Activated CD4-positive, alpha-beta T cell treated with anti-CD3 and anti-CD28 coated beads for 4 hours (primary cell): Measurements from ENCODE around the gene SDK1.
A peak's percentile ranks its signal among the peaks of the same experiment; 100 is the strongest.

Experiments
- DNase-seq, 2 donors: peaks; one replicate each; pipeline ENCODE4 v3.0.0-alpha.2; 2020

Gene SDK1

DNA sequence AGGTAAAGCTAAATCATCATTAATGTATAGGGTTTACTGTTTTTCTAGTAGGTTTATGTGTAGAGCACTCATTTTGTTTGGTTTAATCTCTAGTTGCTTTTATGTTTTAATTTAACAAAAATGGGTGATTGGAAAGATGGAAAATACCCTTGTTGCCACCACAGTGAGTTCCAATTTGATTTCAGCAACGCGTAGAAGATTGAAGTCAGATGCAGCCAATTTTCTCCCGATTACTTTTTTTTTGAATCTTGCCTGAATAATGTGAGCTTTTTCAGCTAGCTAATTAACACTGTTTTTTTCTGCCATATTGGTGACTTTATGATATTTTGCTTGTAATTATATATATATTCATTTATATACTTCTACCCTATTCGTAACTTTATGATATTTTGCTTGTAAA lies 293.8 kb downstream of the SDK1 start:
- no peak for DNase-seq

DNA sequence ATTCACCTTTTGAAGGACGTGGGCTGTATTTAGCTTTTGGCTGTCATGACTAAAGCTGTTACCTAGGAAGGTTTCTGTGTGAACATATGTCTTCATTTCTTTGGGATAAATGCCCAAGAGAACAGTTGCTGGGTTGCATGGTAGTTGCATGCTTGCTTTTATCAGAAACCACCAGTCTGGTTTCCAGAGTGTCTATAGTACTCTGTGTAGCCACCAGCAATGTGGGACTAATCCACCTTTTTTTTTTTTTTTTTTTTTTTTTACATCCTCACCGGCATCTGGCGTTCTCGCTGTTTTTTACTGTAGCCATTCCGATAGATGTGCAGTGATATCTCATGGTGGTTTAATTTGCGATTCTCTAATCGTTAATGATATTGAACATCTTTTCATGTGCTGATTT lies 297.8 kb downstream of the SDK1 start:
- DNase-seq: no peak

DNA sequence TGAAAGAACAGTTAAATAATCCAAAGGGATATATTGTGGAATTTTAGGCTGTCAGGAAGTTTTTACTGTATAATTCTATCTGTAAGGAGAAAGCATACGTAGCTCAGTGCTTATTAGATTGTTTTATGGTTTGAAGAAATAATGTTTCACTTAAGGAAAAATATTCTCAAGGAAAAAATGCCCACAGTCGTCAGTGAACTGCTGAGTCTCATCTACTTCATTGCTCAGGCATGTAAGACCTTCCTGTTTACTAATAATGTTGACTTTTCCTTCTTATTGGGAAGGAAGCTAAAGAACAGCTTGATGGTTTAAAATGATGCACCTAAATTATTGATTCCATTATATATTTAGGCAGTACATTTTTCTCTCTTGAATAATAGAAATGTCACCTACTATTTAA lies 304.2 kb downstream of the SDK1 start:
- no peak for DNase-seq

DNA sequence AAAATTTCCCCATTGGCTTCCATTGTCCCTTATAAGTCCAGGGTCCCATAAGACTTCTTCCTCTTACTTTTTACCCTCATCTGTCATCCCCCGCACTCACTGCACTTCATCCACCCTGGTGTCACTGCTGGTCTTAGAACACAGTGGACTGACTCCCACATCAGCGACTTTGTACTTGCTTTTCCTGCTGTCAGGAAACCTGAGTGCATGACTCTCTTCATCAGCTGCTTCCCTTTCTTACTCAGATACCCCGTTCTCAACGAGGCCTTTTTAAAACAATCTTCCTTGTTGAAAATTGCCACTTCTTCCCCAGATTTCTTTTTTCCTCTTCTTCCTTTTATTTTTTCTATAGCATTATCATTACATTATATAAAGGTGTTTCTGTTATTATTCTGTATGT lies 305.4 kb downstream of the SDK1 start:
- DNase-seq: no peak

DNA sequence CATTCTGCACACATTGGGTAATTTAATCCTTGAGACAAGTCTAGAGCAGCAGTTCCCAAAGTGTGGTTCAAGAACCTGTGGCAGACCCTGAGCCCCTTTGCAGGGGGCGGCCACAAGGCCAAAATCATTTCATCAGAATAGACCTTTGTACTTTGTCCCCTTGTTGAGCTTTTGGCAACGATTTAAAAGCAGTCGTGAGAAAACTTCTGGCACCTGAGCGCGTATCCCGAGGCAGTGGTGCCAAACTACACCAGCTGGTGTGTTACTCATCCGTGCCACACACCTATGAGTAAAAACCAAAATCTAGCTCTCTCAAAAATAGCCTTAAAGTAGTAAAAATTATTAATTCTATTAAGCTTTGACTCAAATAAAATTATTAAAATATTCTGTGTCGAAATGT lies 306.8 kb downstream of the SDK1 start:
- no peak for DNase-seq

DNA sequence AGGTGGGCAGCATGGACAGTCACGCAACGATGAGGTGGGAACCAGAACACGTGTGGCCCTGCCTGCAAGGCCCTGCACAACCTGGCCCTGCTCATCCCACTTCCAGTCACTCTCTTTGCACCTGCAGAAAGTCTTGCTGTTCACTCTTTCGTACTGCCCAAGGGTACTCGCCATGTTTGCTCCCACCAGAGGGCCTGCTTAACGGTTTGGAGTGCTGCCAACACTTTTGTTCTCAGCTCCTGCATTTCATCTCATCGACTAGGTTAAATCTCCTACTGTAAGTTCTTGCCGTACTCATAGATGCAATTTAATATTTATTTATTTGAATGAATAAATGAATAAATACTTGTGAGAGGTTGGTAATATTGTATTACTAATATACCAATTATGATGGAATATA lies 315.3 kb downstream of the SDK1 start:
- no peak for DNase-seq

DNA sequence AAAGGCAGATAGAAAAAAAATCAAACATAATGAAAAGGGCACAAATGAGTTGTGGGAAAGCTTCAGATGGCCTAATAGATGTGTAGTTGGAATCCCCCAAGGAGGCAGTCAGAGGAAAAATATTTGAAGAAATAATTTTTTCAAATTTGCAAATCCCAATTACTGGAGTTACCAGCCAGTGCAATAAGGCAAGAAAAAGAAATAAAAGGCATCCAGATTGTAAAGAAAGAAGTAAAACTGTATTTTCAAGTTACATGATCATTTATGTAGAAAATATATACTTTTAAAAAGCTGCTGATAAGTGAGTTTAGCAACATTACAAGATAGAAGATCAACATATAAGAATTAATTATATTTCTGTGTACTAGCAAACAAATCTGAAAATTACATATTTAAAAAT lies 329.0 kb downstream of the SDK1 start:
- DNase-seq: no peak

DNA sequence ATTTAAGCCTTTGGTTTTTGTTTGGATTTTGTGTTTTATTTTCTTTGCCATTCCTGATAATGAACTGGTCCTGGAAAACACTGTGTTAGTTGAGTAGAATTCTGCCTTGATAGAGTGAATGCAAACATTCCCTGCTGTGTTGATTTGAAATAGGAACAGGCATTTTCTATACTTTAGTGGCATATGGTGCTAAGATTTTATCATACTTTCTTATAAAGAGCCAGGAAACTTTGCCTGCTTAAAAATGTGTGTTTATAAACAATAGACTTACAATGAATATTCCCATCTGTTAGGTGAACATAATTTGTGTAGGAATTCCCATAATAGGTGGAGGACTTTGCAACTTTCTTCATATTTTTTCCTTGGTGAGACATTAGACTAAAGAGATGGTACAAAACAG lies 333.3 kb downstream of the SDK1 start:
- no peak for DNase-seq

DNA sequence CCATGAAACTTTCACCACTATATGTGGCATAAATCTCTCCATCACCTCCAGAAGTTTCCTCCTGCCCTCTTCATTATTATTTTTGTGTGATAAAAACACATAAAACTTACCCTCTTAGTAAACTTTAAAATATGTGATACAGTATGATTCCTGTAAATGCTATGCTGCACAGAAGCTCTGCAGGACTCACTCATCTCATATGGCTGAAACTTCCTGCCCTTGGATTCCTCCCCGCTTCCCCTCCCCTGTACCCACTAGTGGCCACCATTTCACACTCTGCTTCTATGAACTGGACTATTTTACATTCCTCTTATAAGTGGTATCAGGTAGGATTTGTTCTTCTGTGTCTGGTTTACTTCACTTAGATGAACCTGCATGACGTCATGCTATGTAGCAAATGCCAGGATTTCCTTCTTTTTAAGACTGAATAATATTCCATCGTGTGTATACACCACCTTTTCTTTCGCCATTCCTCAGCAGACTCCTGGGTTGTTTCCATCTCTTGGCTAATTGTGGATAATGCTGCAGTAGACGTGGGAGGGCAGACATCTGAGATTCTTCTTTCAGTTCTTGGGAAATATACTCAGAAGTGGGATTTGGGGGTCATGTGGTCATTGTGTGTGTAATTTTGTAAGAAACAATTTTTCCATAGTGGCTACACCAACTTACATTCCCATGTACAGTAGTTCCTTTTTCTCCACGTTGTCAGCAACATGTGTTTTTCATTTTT lies 335.2 kb downstream of the SDK1 start:
- no peak for DNase-seq

DNA sequence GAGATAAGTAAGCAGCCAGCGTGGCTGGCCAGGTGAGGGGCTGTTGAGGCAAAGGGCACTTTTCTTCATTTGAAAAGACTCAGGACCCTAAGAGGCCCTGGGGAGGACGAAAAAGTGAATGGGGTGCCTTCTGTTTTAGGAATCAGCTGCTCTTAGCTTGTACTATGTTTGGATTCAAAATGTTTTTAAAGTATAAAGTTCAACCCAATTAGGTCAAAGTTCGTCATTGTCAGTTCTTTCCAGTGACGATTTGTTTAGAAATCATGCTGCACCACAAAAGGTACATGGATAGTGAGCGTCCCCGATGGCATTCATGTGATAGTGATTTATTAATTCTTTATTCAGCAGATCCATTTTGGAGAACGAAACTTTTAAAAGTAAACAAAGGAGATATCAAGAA lies 338.2 kb downstream of the SDK1 start:
- DNase-seq: no peak

DNA sequence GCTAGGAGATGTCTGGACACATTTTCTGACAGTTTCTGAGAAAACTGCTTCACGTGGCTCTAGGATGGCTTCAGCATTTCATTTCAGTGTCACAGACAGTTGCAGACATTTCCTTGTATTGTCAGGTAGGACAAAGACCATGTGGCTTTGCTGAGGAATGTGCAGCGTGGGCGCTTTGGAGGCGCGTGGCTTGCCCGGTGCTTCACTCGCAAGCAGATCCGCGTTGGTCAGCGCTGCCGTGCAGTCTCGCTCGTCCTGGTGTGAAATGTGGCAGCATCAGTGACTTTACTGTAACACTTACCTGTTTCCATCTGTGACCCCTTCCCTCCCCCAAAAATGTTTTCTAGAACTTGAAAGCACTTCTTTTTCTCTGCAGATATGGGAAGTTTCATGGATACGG lies 340.5 kb downstream of the SDK1 start:
- DNase-seq: no peak

DNA sequence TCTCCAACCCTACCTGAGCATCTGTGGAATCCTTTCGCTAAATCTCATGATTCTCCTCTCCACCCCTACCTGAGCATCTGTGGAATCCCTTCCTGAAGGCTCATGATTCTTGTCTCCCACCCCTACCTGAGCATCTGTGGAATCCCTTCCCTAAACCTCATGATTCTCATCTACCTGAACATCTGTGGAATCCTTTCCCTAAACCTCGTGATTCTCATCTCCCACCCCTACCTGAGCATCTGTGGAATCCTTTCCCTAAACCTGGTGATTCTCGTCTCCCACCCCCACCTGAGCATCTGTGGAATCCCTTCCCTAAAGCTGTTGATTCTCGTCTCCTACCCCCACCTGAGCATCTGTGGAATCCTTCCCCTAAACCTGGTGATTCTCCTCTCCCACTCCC lies 342.0 kb downstream of the SDK1 start:
- DNase-seq: no peak

DNA sequence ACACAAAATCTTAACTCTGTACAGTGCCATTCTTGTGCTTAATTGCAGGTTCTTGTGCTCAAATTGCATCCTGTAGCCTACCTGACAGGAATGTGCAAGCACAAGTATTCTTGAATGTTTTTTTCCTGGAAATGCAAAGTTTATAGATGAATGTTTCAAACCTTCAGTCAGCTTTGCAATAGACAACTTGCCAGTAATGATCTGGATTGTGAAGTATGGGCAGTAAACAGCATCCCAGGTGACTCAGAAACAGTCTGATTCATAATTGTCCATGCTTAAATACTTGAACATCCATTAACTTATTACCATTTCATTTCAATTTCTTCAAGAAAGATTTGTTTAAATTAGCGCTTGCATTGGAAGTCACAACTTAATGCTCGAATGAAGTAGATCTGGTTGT lies 347.2 kb downstream of the SDK1 start:
- DNase-seq: no peak

DNA sequence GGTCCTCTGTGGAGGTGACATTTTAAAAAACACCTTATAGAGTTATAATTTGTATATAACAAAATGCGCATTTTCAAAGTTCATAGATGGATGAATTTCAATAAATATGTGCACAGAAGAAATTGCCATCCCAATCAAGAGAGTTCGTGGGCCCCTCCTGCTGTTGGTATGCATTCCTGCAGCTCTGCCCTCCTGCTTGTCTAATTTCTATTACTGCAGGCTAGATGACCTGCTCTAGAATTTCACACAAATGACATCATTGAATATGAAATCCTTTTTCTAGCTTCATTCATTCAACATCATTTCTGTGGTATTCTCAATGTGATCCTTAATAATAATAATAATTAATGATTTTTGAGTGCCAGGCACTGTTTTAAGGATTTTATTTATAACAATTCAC lies 348.2 kb downstream of the SDK1 start:
- no peak for DNase-seq

DNA sequence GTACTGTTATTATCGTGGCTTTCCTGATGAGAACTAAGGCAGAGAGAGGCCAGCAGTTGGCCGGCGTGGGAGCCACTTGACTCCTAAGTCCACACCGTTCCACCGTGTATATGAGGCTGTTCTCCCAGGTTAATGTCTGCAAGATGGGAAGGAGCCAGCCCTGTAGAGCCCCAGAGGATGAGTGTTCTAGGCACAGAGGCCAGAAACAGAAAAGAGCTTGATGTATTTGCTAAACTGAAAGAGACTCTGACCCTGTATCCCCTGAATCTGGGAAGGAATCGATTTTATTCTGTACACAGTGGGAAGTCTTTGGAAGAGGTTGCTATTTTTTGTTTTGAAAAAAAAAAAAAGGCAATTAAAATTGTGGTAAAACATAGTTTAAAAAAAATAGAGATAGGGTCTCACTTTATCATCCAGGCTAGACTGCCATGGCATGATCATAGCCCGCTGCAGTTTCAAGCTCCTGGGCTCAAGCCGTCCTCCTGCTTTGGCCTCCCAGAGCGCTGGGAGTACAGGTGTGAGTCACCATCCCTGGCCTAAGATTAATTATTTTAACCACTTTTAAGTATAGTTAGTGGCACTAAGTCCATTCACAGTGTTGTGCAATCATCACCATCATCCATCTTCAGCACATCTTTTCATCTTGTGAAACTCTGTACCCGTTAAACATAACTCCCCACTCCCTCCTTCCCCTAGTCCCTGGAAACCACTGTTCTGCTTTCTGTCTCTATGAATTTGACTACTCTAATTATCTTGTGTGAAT lies 348.8 kb downstream of the SDK1 start:
- no peak for DNase-seq

DNA sequence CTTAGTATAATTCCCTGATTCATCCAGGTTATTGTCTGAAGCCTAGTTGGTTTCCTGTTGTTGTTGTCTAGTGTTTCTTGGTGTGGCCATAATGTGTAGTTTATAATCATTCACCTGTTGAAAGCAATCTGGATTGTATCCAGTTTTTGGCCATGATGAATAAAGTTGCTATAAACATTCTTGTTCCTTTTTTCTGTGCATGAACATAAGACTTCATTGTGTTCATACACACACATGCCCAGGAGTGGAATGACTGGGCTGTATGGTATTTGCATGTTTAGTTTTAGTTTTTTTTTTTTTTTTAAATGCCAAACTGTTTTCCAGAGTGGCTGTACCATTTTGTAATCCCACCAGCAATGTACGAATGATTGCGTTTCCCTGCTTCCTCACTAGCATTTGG lies 349.8 kb downstream of the SDK1 start:
- no peak for DNase-seq

DNA sequence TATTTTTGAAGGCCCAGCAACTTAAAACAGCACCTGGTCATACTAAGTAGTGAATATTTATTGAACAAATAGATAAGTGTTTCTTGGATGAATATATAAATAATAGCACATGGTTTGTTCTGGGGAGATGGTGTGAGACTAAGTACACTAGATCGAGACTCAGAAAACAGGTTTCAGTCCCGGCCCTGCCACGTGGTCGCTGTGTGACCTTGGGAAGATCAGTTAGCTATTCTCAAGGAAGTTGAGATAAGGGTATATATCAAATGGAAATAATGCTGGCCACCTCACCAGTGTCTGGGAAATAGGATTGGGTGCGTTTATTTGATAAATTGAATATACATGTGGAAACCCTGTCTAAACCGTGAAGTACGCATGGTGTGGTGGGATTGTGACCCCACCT lies 354.6 kb downstream of the SDK1 start:
- DNase-seq: no peak

DNA sequence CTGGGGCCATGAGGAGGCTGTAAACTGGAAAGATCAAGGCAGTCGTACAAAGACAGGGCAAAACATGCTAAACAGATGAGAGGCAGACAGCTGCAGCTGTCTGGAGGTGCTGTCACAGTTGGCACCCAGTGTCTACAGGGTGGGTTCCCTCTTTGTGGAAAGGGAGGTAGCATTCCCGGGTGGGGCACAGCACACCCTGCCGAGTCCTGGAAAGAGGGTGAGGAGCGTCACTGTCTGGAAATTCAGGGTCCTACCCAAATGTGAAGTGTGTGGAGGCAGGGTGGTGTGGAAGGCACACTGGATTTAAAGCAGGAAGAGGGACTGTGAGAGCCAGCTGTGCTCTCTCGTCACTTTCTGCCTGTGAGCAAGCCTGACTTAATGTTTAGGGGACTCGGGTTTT lies 356.2 kb downstream of the SDK1 start:
- DNase-seq: no peak

DNA sequence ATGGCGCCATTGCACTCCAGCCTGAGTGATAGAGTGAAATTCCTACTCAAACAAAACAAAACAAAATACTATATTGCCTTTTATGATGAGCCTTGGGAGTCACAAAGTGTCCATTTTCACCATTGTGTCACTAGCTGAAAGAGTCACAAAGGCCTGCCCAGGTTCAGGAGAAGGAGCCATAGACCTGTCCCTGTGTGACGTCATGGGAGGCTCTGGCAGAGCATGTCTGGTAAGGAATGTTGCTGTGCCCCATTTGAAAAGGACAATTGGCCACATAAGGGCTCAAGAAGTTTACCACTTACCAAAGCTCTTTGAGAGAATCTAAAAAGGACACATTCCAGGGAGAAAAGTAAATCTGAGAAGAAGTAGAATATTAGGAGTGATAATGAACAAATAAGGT lies 367.7 kb downstream of the SDK1 start:
- no peak for DNase-seq

DNA sequence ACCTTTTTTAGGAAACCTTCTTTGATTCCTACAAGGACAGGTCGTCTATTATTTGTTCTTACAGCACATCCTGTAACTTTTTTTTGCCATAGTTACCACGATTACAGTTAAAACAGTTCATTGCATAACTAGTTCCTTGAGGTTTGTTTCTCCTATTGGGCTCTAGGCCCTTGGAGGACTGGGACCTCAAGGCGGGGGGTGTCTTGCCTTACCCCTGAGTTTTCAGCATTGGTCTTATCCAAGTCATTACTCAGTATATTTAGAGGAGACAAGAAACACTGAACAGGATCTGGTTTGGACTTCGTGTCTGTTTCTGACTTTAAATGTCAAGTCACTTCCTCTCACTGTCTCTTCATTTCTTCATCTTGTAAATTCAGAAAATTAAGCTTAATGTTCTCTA lies 369.8 kb downstream of the SDK1 start:
- DNase-seq: no peak

DNA sequence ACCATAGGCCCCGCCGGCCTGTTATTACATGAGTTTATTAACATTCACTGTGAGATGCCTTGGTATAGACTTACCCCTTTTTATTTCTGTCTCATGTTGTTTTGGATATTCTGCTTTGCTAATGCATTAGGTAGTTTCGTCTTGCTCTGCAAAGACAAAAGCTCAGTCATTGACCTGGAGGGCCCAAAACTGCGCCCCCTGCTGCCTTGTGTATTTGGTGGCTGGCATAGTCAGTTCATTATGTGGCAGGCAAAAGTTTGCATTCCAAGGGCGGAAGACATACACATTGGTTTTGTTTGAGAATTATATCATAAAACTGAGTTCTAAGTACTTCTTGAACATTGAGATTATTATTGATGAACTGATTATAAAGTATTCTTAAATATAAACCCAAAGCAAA lies 372.5 kb downstream of the SDK1 start:
- DNase-seq: peak; percentile 41 to 58

DNA sequence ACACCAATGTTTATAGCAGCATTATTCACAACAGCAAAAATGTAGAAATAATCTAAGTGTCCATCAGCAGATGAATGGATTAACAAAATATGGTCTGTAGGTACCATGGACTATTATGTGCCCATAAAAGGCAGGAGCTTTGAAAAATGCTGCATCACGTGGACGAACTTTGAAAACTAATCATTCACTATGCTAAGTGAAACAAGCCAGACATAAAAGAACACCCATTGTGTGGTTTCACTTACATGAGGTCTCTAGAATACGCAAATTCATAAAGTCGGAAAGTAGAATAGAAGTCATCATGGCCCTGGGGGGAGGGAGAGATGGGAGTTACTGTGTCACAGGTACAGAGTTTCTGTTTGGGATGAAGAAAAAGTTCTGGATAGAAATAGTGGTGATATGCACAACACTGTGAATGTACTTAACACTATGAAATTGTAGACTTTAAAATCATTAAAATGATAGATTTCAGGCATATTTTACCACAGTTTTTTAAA lies 377.3 kb downstream of the SDK1 start:
- DNase-seq: no peak

DNA sequence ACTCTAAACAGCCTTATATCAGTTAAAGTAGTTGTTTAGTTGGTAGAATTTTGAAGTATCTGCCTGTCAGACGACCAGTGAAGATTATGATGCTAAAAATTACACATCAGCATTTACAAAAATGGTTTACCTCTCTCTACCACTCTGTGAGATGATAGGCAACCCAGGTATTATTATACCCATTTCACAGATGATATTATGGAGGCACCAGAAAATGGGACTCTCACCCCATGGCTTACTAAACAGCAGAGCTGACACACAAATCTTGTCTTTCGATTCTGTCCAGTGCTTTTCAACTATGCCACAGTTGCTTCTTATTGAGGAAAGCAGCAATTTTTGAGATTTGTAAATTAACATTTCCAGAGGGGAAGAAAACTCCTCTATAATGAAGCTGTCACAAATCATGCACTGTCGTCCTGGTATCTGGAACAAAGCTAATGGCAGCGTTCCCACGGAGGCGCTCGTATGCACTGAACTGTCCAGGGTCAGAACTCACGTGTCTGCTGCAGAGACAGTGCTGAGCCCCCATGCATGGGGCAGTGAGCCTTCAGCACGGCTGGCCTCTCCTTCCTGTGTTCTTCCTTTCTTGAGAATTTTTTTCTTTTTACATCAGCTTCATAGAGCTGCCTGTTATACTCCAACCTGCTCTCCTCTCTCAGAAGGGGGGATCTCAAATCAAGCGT lies 381.1 kb downstream of the SDK1 start:
- no peak for DNase-seq
